HG02763 (cell line): ENCODE measurements around the gene MAP3K4.

Experiments used
- ATAC-seq: cut with Tn5 transposase; IDR thresholded peaks from one replicate; pipeline ENCODE4 v1.9.1; 2021; ENCODE audit warnings: mild to moderate bottlenecking, moderate library complexity; ENCODE audit not compliant: unreplicated experiment

MAP3K4 gene

GRCh38 chr6:161162722-161163121 is 171.2 kb downstream of the MAP3K4 start:
- ATAC-seq = no peak

- no peak for ATAC-seq
Measured at GRCh38 chr6:161163466-161164181, 172.1 kb downstream of the MAP3K4 start.

GRCh38 chr6:161164182-161164625 is 172.6 kb downstream of the MAP3K4 start:
- no peak for ATAC-seq

GRCh38 chr6:161166176-161166575 is 174.6 kb downstream of the MAP3K4 start:
- no peak for ATAC-seq

- ATAC-seq = no peak
Measured at GRCh38 chr6:161166677-161167076, 175.1 kb downstream of the MAP3K4 start.
